Nephron progenitor cell (in vitro differentiated cells): ENCODE measurements around the gene REEP3.

Experiments used
- DNase-seq: peaks from one replicate; pipeline ENCODE4 v3.0.0; 2021
- H3K27ac Mint-ChIP-seq: 2 replicates; pipeline ENCODE4 v1.8.0; 2021; ENCODE audit warnings: mild to moderate bottlenecking, moderate library complexity, mixed read lengths
- H3K27me3 Mint-ChIP-seq: 2 replicates; pipeline ENCODE4 v1.8.0; 2021; ENCODE audit warnings: mild to moderate bottlenecking, low read depth, mixed read lengths; ENCODE audit not compliant: poor library complexity
- H3K36me3 Mint-ChIP-seq: 2 replicates; pipeline ENCODE4 v1.8.0; 2021; ENCODE audit warnings: low read depth, mixed read lengths
- H3K4me1 Mint-ChIP-seq: 2 replicates; pipeline ENCODE4 v1.8.0; 2021; ENCODE audit warnings: mixed read lengths
- H3K4me3 Mint-ChIP-seq: 2 replicates; pipeline ENCODE4 v1.8.0; 2021; ENCODE audit warnings: mild to moderate bottlenecking, moderate library complexity, mixed read lengths
- H3K9me3 Mint-ChIP-seq: 2 replicates; pipeline ENCODE4 v1.8.0; 2021; ENCODE audit warnings: mild to moderate bottlenecking, moderate library complexity, mixed read lengths
- CTCF ChIP-seq: fragments of 200-600 bp; sonication (generic); IDR thresholded peaks from 2 replicates; pipeline ENCODE4 v1.5.0; 2021; ENCODE audit warnings: antibody characterized with exemption

REEP3 gene

GRCh38 chr10:63579371-63580014 is 58.3 kb downstream of the REEP3 start:
- Mint-ChIP-seq H3K27me3 (no peaks in the 10 kb centered on the region), H3K4me1 (peaks cover 15% of the 10 kb centered on the region), H3K4me3 (no peak overlapping the region), H3K27ac (no peak overlapping the region), H3K36me3 (peaks cover 35% of the 10 kb centered on the region), H3K9me3 (peaks cover 7% of the 10 kb centered on the region)
- no peak for DNase-seq
- TF ChIP-seq CTCF = no peak

GRCh38 chr10:63582690-63583089 is 61.5 kb downstream of the REEP3 start:
- Mint-ChIP-seq H3K4me3 (no peak overlapping the region), H3K27me3 (no peaks in the 10 kb centered on the region), H3K36me3 (peaks cover 3% of the 10 kb centered on the region), H3K27ac (peak overlapping the region; percentile 77), H3K9me3 (no peaks in the 10 kb centered on the region), H3K4me1 (peaks cover 16% of the 10 kb centered on the region)
- no peak for TF ChIP-seq CTCF
- no peak for DNase-seq

GRCh38 chr10:63583397-63583796 is 62.2 kb downstream of the REEP3 start:
- TF ChIP-seq CTCF = no peak
- Mint-ChIP-seq H3K27me3 (no peaks in the 10 kb centered on the region), H3K36me3 (no peaks in the 10 kb centered on the region), H3K9me3 (no peaks in the 10 kb centered on the region), H3K4me3 (no peak overlapping the region), H3K4me1 (peaks cover 16% of the 10 kb centered on the region), H3K27ac (no peak overlapping the region)
- DNase-seq = no peak

- no peak for DNase-seq
- Mint-ChIP-seq H3K4me3 (no peak overlapping the region), H3K9me3 (no peaks in the 10 kb centered on the region), H3K27me3 (no peaks in the 10 kb centered on the region), H3K27ac (no peak overlapping the region), H3K36me3 (no peaks in the 10 kb centered on the region), H3K4me1 (peaks cover 16% of the 10 kb centered on the region)
- TF ChIP-seq CTCF = no peak
Observed at GRCh38 chr10:63583909-63584724, 62.9 kb downstream of the REEP3 start.

- no peak for TF ChIP-seq CTCF
- H3K36me3 Mint-ChIP-seq = no peaks in the 10 kb centered on the region
- H3K27me3 Mint-ChIP-seq = no peaks in the 10 kb centered on the region
- no peak for DNase-seq
- no peak overlapping the region for H3K27ac Mint-ChIP-seq
- no peak overlapping the region for H3K4me3 Mint-ChIP-seq
- H3K9me3 Mint-ChIP-seq = no peaks in the 10 kb centered on the region
- peaks cover 16% of the 10 kb centered on the region for H3K4me1 Mint-ChIP-seq
Observed at GRCh38 chr10:63584725-63585035, 63.5 kb downstream of the REEP3 start.

GRCh38 chr10:63585041-63585440 is 63.8 kb downstream of the REEP3 start:
- H3K27me3 Mint-ChIP-seq = no peaks in the 10 kb centered on the region
- no peak overlapping the region for H3K27ac Mint-ChIP-seq
- TF ChIP-seq CTCF = no peak
- H3K36me3 Mint-ChIP-seq = no peaks in the 10 kb centered on the region
- peaks cover 16% of the 10 kb centered on the region for H3K4me1 Mint-ChIP-seq
- no peak for DNase-seq
- no peaks in the 10 kb centered on the region for H3K9me3 Mint-ChIP-seq
- H3K4me3 Mint-ChIP-seq = no peak overlapping the region
